Activated naive CD4-positive, alpha-beta T cell treated with Interleukin-2 at 50 U/mL for 16 hours (primary cell): ENCODE results near the gene TIMM23.
"Not testable (repeated sequence)": the region's sequence is repeated elsewhere in the genome, so short reads cannot be mapped to it uniquely, and the experiment has no call there.

Experiments
- DNase-seq: peaks from one replicate; pipeline ENCODE4 v3.0.0-alpha.2; 2020

The TIMM23 gene

GRCh38 chr10:45997994-45998763 is 25.9 kb downstream of the TIMM23 start:
- no peak for DNase-seq

GRCh38 chr10:45999955-46000354 is 27.7 kb downstream of the TIMM23 start:
- DNase-seq, result not testable (repeated sequence)

- DNase-seq, result no peak
Observed at GRCh38 chr10:46000538-46000937, 28.2 kb downstream of the TIMM23 start.

GRCh38 chr10:46001187-46001756 is 29.0 kb downstream of the TIMM23 start:
- no peak for DNase-seq

GRCh38 chr10:46002189-46002687 is 29.9 kb downstream of the TIMM23 start:
- DNase-seq, result not testable (repeated sequence)

GRCh38 chr10:46002916-46003693 is 30.8 kb downstream of the TIMM23 start:
- DNase-seq, result no peak

- no peak for DNase-seq
Observed at GRCh38 chr10:46004963-46005362, 32.7 kb downstream of the TIMM23 start.

- no peak for DNase-seq
Observed at GRCh38 chr10:46005383-46005782, 33.1 kb downstream of the TIMM23 start.

GRCh38 chr10:46006219-46006618 is 33.9 kb downstream of the TIMM23 start:
- DNase-seq, result no peak

- DNase-seq, result no peak
Observed at GRCh38 chr10:46012746-46013145, 40.5 kb downstream of the TIMM23 start.

GRCh38 chr10:46014206-46014605 is 41.9 kb downstream of the TIMM23 start:
- no peak for DNase-seq

GRCh38 chr10:46014683-46015405 is 42.6 kb downstream of the TIMM23 start:
- no peak for DNase-seq

- DNase-seq, result no peak
Observed at GRCh38 chr10:46016190-46016589, 43.9 kb downstream of the TIMM23 start.

GRCh38 chr10:46016811-46017210 is 44.5 kb downstream of the TIMM23 start:
- DNase-seq, result no peak

GRCh38 chr10:46017733-46018132 is 45.4 kb downstream of the TIMM23 start:
- no peak for DNase-seq

- DNase-seq, result no peak
Observed at GRCh38 chr10:46018453-46019176, 46.3 kb downstream of the TIMM23 start.

- no peak for DNase-seq
Observed at GRCh38 chr10:46019177-46019528, 46.9 kb downstream of the TIMM23 start.

GRCh38 chr10:46019569-46020343 is 47.5 kb downstream of the TIMM23 start:
- DNase-seq, result no peak

- DNase-seq, result no peak
Observed at GRCh38 chr10:46020344-46020657, 48.0 kb downstream of the TIMM23 start.

GRCh38 chr10:46022978-46023702 is 50.9 kb downstream of the TIMM23 start:
- DNase-seq, result peak; percentile 81

- no peak for DNase-seq
Observed at GRCh38 chr10:46024948-46025347, 52.7 kb downstream of the TIMM23 start.
